ENCODE results near the gene NEU4. TPM values are rescaled to one million over a fixed set of nuclear protein-coding genes. Genes with fewer than 3 reads are reported as not detected.
A peak's percentile ranks its signal among the peaks of the same experiment; 100 is the strongest.

NEU4 gene
- total RNA-seq, 1 experiment from 2014 or later = 3.9 TPM

GRCh38 chr2:241858206-241859016 lies 49.4 kb downstream of the NEU4 start, which contains the start of gene PDCD1:
PDCD1 (minus strand) TSS chr2:241858894; CDS start chr2:241858838, 56 bp downstream.
- no peaks in the 10 kb centered on the region for H3K4me1 Mint-ChIP-seq (ENCODE audit: low read depth, unreplicated experiment)
- intact Hi-C loops (cut with micrococcal nuclease; ENCODE audit: unreplicated experiment) = no loop called here
- Histone ChIP-seq H3K9me3 (no peaks in the 10 kb centered on the region), H3K27me3 (replicated peaks; ENCODE audit: control insufficient read depth, insufficient read depth, low read length) (no peaks in the 10 kb centered on the region), H3K4me3 (ENCODE audit: low read depth, low read length) (no peak within 1 kb of the TSS), H3K4me1 (no peaks in the 10 kb centered on the region), H3K36me3 (ENCODE audit: control insufficient read depth, insufficient read depth, low read length) (no peaks in the 10 kb centered on the region)
- no peak within 1 kb of the TSS for H3K4me3 Mint-ChIP-seq (ENCODE audit: unreplicated experiment)
- BruUV-seq (replicated peaks) = no TSS peak
- no peaks in the 10 kb centered on the region for H3K36me3 Mint-ChIP-seq (ENCODE audit: insufficient read depth, unreplicated experiment)
- DNase-seq = no peak
- no peaks in the 10 kb centered on the region for H3K27me3 Mint-ChIP-seq (ENCODE audit: insufficient read depth, unreplicated experiment)
- ChIA-PET POLR2A (no interaction called here), CTCF (no interaction called here)
- TF ChIP-seq CTCF (IDR thresholded peaks at IDR 0.05; ENCODE audit: insufficient read depth in 1 of 2, low read depth in 1 of 2, low read length in 1 of 2, severe bottlenecking in 1 of 2, unreplicated experiment in 1 of 2) = no peak
- H3K27ac Mint-ChIP-seq (ENCODE audit: unreplicated experiment) = no peak within 1 kb of the TSS
- no peaks in the 10 kb centered on the region for H3K9me3 Mint-ChIP-seq (ENCODE audit: unreplicated experiment)

GRCh38 chr2:241859017-241859435 lies 50.0 kb downstream of the NEU4 start:
- Mint-ChIP-seq H3K27ac (ENCODE audit: unreplicated experiment) (no peak overlapping the region), H3K4me3 (ENCODE audit: unreplicated experiment) (no peak overlapping the region), H3K36me3 (ENCODE audit: insufficient read depth, unreplicated experiment) (no peaks in the 10 kb centered on the region), H3K4me1 (ENCODE audit: low read depth, unreplicated experiment) (peaks cover under 1% of the 10 kb centered on the region), H3K27me3 (ENCODE audit: insufficient read depth, unreplicated experiment) (no peaks in the 10 kb centered on the region), H3K9me3 (ENCODE audit: unreplicated experiment) (peaks cover 4% of the 10 kb centered on the region)
- CTCF ChIA-PET = no interaction called here
- BruUV-seq (replicated peaks) = no TSS peak
- no peak for DNase-seq
- POLR2A ChIA-PET = no interaction called here
- intact Hi-C loops (cut with micrococcal nuclease; ENCODE audit: unreplicated experiment) = no loop called here
- Histone ChIP-seq H3K4me3 (ENCODE audit: low read depth, low read length) (no peak overlapping the region), H3K4me1 (no peaks in the 10 kb centered on the region), H3K27me3 (replicated peaks; ENCODE audit: control insufficient read depth, insufficient read depth, low read length) (no peaks in the 10 kb centered on the region), H3K9me3 (no peaks in the 10 kb centered on the region), H3K36me3 (ENCODE audit: control insufficient read depth, insufficient read depth, low read length) (no peaks in the 10 kb centered on the region)
- no peak for TF ChIP-seq CTCF (IDR thresholded peaks at IDR 0.05; ENCODE audit: insufficient read depth in 1 of 2, low read depth in 1 of 2, low read length in 1 of 2, severe bottlenecking in 1 of 2, unreplicated experiment in 1 of 2)

- Histone ChIP-seq H3K4me3 (ENCODE audit: low read depth, low read length) (no peak overlapping the region), H3K36me3 (ENCODE audit: control insufficient read depth, insufficient read depth, low read length) (no peaks in the 10 kb centered on the region), H3K27me3 (replicated peaks; ENCODE audit: control insufficient read depth, insufficient read depth, low read length) (no peaks in the 10 kb centered on the region), H3K4me1 (no peaks in the 10 kb centered on the region), H3K9me3 (no peaks in the 10 kb centered on the region)
- TF ChIP-seq CTCF (IDR thresholded peaks at IDR 0.05; ENCODE audit: insufficient read depth in 1 of 2, low read depth in 1 of 2, low read length in 1 of 2, severe bottlenecking in 1 of 2, unreplicated experiment in 1 of 2) = peak in 1 of 2 experiments; percentile 7
- H3K27me3 Mint-ChIP-seq (ENCODE audit: insufficient read depth, unreplicated experiment) = no peaks in the 10 kb centered on the region
- CTCF ChIA-PET = no interaction called here
- H3K4me1 Mint-ChIP-seq (ENCODE audit: low read depth, unreplicated experiment) = peaks cover 7% of the 10 kb centered on the region
- peaks cover 10% of the 10 kb centered on the region for H3K9me3 Mint-ChIP-seq (ENCODE audit: unreplicated experiment)
- no peak overlapping the region for H3K4me3 Mint-ChIP-seq (ENCODE audit: unreplicated experiment)
- H3K36me3 Mint-ChIP-seq (ENCODE audit: insufficient read depth, unreplicated experiment) = no peaks in the 10 kb centered on the region
- no peak overlapping the region for H3K27ac Mint-ChIP-seq (ENCODE audit: unreplicated experiment)
- intact Hi-C loops (cut with micrococcal nuclease; ENCODE audit: unreplicated experiment) = no loop called here
- BruUV-seq (replicated peaks) = no TSS peak
- POLR2A ChIA-PET = no interaction called here
- peak in 1 of 2 experiments; percentile 25 for DNase-seq
These were observed 50.6 kb downstream of the NEU4 start for GRCh38 chr2:241859436-241860183.

All from Caco-2 (cell line).